ENCODE measurements around the gene TPRG1L. TPM values are rescaled to one million over a fixed set of nuclear protein-coding genes. Genes with fewer than 3 reads are reported as not detected.
A peak's percentile ranks its signal among the peaks of the same experiment; 100 is the strongest.
"Not testable (repeated sequence)": the region's sequence is repeated elsewhere in the genome, so short reads cannot be mapped to it uniquely, and the experiment has no call there.

TPRG1L gene
- total RNA-seq, 1 experiment from 2014 or later, result 8.5 TPM

DNA sequence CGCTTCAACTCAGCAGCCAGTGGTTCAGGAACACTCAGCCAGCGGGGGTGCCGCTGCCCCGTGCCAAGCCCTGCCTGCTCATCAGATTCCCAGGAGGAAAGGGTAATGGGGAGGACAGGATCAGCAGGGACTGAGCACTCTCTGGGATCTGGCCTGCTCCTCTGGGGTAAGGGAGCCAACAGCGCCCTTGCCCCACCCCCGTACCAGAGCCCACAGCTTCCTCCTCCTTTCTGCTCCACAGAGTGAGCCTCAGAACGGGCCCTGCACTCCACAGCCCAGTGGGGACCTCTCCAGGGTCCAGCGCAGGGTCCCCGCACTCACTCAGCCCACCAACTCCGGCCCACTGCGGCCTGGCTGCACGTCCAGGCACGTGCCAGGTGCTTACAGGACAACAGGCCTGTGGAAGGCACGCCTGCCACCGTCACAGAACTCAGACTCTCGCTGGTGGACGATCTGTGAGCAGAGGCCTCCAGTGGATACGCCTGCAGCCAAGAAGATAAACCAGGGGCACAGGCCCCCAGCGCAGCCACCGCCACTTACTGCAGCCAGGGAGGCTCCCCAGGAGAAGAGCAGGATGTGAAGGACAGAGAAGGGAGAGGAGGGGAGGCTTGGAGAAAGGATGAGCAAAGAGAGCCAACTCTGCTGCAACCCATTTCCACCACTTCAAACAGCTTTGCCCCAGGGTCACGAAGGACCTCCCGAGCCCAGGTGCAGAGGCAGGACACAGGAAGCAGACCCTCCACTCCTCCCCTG is 15.6 kb upstream of the TPRG1L start:
- DNase-seq (ENCODE audit: low read depth), result no peak

DNA sequence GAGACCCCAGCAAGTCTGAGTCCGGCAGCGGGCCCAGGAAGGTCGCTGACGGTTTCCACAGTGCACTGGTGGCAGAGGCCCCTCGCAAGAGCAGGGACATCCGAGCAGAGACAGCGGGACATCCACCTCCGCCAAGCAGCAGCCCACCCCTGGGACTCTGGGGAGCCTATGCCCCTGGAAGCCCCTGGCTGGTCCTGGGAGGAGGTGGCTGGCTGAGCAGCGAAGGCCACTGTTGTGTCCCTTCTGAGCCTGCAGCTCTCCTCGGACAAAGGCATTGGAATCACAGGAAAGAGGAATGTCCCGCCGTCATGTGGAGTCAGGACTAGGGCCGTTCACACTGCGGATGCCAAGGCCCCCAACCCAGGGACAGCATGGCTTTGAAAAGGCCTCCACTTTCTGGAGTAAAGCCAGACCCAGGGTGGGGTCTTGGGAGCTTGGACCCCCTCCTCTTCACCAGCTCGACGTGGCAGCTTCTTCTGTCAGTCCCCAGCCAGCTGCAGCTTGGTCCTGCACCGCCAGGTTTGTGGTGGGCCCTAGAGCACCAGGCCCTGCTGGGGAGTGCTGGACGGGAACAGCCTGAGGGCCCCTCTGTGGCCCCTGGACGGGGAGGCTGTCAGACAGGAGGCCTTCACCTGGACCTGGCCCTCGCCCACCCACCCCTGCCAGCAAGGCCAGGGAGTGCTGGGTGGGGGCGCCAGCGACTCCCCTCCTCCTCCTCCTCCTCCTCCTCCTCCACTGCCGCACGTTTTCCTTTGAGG is 14.9 kb upstream of the TPRG1L start:
- no peak for DNase-seq (ENCODE audit: low read depth)

DNA sequence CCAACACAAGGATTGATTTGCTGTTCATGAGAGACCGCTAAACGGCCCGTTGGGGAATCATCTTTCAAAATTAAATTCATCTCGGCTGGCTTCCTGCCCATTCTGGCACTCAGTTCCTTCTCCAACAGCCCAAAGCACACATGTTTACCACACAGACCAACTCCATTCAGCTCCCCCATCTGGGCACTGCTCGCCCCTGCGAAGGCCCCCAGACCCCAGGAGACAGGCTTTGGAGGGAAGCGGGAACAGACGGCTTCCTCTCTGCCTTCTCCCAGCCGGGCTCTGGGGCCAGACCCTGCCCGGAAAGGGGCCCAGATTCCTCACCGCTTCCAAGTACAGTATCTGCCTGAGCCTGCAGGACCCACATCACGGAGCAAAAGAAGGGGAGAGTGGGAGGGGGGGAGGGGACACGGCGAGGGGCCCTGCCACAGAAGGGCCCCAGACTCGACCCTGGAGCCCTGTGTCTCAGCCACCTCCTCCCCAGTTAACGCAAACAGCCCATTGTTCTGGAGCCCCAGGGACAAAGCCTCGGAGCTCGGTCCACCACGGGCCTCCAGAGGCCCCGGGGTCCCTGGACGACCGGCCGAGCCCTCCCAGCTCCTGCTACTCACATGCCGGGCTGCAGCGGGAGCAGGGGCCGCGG is 14.2 kb upstream of the TPRG1L start:
- peak; percentile 42 for DNase-seq (ENCODE audit: low read depth)

DNA sequence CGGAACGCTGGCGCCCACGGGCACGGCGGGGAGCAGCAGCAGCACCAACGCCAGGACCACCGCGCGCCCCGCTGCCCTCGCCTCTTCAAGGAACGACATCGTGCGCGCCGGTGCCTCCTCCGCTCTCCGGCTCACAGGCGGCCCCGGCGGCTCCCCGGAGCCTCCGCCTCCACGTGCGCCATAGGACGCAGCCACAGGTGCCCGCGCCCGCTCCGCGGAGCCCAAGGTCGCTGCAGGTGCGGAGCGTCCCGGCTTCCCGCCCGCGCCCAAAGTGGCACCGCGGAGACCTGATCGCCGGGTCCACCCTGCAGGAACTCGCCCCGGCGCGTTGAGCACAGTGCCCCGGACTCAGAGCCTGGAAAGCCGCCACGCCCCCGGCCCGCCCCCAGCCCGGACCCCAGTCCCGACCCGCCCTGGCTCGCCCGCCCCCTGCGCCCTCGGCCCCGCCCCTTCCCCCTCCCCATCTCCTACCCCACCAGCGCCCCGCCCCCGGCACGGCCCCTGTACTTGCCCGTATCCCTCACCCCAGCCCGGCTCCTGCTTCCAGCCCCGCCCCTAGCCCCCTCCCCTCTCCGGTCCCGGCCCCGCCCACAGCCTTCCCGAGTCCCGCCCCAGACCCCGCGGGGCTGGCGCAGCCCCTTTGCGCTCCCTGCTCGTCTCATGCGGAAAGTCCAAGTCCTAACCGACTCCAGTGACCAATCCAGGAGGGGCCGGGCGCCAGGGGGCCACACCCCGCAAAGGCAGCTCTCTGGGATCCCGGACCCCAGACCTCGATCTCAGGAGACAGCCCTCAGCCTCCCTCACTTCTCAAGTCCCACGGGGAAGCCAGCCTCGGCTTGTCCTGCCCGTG is 13.4 kb upstream of the TPRG1L start, which contains the start of gene MEGF6:
MEGF6 (minus strand) TSS at position 339 of the 850 bp plus-strand sequence; CDS start at position 99, 240 bp downstream.
- DNase-seq (ENCODE audit: low read depth), result peak; percentile 83

DNA sequence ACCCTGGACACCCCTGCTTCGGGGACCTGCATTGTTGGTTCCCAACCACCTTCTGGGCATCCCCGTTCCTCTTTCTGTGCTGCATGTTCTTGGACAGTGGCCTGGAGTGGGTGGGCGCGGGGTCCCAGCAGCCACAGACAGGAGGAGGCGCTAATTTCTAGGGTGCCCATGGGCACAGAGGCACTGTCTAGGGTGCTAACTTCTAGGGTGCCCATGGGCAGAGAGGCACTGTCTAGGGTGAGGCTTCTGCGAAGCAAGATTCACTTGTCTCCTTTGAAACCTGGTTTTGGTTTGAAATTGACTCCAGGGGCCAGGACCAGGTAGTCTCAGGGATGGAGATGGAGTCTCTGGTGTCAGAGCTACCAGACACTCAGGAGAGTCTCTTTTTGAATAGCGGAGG is 12.7 kb upstream of the TPRG1L start:
- no peak for DNase-seq (ENCODE audit: low read depth)

DNA sequence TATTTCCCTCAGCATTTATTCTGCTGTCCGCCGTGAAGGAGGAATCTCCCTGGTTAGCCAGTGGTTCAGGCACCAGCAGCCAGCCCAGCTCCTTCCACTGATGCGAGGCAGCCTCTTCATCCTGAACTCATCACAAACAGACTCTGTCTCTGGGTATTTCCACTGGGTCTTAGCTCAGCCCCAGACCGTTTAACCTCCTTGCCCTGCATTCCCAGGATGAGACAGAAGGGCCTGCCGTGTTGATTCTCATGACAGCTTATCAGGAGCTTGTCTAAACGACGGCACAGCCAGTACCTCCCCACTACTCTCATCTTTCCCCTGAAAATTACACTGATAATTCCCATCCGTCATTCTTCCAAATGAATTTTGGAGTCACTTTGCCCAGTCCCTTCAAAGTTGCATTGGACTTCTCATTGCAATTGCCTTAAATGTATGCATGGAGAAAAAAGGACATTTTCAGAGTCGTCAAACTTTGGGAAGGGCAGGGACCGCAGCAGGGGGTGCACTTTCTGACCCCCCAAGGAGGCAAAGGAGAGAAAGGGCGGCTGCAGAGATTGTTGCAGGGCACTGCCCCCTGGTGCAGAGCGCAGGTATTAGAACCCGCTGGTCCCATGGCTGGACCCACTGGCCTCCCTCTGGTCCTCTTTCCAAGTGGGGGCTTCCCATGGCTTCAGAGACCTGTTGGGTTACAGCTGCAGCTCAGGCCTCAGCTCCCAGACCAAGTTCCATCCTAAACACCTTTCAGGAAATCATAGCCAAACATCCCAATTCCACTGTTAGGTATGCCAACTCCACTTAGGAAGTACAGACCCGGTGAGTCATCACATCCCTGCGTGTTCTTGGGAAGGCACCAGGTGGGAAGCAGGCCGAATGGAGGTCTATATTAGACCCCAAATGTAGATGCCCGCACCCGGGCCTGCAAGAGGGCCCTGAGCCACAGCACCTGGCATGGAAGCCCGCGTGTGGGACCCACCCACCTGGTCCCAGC is 9.8 kb upstream of the TPRG1L start:
- DNase-seq (ENCODE audit: low read depth), result peak; percentile 45

DNA sequence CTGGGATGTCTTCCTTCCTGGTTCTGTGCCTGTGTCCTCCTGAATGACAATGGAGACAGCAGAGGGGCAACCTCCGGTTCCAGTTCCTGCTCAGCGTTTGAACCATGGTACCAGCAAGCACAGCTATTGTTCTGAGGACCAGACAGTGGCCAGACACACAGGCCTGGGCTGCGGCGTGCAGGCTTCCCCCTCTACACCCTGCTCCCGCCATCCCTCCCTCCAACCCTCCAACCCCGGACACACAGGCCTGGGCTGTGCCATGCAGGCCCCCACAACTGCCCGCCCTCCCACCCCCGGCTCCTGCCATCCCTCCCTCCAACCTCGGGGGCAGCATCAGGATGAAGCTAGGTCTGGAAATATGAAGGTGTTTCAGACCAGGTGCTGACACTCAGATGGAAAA is 8.0 kb upstream of the TPRG1L start:
- no peak for DNase-seq (ENCODE audit: low read depth)

DNA sequence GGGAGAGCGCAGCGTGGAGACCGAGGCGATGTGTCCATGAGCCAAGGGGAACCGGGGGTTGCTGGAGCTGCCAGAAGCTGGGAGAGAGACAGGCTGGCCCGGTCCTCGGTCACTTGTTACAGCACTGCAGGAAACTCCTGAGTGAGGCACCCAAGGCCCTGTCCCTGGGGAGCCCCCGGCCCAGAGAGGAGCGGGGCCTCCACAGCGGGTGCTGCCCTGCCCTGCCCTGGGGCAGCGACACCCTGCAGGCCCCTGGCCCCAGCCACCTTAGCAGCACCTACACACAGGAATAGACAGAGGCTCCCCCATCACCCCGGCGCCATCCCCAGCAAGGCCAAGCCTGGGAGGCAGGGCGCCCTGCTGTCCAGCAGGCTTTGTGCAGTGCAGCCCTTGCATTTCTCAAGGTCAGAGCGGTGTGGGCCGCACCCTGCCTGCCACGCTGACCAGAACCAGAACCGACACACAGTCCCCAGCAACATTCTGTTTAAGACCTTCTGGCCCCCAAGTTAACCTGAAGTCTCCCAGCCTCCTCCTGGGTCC is 6.9 kb upstream of the TPRG1L start:
- no peak for DNase-seq (ENCODE audit: low read depth)

DNA sequence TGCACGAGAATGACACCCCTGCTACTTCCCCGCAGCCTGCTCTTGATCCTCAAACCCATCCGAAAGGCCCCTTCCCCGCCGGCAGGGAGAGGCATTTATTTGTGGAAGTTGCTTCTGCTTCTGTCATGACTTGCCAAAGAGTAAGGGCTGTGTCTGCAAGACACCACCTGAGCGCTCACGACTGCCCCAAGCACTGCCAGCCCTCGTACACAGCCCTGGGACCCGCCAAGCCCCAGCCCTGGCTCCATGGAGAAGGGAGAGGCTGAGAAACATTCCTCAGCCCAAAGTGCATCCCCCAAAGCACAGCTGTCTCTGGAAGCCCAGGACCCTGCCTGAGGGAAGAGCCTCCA is 6.3 kb upstream of the TPRG1L start:
- DNase-seq (ENCODE audit: low read depth), result no peak

DNA sequence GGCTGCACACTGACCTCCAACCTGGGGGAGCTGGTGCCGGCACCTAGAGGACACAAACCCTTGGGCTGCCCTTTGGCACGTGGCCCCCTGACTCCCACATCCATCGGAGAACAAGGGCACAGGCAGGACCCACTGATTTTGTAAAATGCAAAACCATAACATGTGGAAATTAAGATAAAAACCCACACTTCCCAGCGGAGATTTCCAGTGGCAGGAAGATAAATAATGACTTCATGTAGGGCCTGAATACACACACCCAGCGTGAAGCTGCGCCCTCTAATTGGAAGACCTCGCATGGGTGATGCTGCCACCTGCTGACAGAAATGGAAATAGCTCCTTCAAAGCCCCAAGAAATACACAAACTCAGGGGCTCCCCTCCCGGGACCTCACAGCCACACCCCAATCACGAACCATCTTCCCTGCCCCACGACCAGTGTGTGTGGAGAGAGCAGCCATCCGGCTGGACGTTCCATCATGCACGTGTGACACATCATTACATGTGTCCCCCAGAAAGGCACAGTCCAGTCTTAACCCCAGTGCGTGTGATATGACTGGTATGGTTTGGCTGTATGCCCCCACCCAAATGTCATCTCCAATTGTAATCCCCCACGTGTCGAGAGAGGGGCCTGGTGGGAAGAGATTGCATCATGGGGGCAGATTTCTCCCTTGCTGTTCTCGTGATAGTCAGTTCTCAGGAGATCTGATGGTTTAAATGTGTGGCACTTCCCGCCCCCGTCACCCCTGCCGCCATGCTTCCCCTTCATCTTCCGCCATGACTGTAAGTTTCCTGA is 5.7 kb upstream of the TPRG1L start:
- DNase-seq (ENCODE audit: low read depth), result peak; percentile 78

DNA sequence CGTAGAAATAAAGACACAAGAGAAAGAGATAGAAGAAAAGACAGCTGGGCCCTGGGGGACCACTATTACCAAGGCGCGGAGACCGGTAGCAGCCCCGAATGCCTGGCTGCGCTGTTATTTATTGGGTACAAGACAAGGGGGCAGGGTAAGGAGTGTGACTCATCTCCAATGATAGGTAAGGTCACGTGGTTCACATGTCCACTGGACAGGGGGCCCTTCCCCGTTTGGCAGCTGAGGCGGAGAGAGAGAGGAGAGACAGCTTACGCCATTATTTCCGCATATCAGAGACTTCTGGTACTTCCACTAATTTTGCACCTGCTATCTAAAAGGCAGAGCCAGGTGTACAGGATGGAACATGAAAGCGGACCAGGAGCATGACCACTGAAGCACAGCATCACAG is 4.1 kb upstream of the TPRG1L start:
- DNase-seq (ENCODE audit: low read depth), result no peak

DNA sequence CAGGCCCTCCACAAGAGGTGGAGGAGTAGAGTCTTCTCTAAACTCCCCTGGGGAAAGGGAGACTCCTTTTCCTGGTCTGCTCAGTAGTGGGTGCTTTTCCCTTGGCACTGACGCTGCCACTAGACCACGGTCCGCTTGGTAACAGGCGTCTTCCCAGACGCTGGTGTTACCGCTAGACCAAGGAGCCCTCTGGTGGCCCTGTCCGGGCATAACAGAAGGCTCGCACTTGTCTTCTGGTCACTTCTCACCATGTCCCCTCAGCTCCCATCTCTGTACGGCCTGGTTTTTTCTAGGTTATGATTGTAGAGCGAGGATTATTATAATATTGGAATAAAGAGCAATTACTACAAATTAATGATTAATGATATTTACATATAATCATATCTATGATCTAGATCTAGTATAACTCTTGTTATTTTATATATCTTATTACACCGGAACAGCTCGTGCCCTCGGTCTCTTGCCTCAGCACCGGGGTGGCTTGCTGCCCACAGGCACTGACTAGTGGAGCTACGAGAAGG is 3.6 kb upstream of the TPRG1L start:
- peak; percentile 58 for DNase-seq (ENCODE audit: low read depth)

DNA sequence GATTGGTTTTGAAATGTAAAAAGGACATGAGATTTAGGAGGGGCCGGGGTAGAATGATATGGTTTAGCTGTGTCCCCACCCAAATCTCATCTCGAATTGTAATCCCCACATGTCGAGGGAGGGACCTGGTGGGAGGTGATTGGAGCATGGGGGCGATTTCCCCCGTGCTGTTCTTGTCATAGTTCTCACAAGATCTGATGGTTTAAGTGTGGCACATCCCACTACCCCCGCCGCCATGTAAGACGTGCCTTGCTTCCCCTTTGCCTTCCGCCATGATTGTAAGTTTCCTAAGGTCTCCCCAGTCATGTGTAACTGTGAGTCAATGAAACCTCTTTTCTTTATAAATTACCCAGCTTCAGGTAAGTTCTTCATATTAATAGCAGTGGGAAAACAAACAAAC is 2.7 kb upstream of the TPRG1L start:
- not testable (repeated sequence) for DNase-seq (ENCODE audit: low read depth)

DNA sequence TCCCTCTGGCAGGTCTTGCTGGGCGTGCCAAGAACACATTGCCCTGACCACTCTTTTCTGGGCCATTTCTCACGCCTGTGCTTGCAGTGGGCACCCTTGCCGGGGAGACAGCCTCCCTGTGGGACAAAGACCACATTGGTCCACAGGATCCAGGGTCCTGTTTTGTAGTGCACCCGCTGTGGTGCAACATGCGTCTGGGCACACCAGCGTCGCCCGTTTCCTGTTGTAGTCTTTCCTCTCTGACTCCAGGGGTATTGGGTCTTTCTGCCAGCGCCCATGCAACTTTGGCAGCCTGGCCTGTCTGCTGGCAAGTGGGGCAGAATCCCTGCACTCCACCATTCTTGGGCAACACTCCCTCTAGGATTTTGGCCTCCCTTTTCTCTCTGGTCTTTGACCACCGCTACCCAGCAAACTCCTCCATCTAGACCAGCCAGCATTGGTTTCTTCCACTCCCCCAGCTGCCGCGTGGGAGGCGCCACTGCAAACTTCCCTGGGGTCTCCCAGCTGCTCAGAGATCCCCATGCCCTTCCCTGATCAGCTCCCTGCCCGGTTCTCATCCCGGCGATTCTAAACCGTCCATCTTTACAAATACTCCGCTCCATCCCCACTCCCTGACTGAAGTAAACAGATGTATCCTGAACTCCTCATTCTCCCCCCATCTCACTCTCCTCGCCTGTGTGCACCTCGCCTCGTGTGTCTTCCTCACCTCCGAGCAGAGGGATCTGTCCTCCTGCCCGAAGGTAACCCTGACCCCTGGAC is 1.2 kb upstream of the TPRG1L start:
- DNase-seq (ENCODE audit: low read depth), result no peak

DNA sequence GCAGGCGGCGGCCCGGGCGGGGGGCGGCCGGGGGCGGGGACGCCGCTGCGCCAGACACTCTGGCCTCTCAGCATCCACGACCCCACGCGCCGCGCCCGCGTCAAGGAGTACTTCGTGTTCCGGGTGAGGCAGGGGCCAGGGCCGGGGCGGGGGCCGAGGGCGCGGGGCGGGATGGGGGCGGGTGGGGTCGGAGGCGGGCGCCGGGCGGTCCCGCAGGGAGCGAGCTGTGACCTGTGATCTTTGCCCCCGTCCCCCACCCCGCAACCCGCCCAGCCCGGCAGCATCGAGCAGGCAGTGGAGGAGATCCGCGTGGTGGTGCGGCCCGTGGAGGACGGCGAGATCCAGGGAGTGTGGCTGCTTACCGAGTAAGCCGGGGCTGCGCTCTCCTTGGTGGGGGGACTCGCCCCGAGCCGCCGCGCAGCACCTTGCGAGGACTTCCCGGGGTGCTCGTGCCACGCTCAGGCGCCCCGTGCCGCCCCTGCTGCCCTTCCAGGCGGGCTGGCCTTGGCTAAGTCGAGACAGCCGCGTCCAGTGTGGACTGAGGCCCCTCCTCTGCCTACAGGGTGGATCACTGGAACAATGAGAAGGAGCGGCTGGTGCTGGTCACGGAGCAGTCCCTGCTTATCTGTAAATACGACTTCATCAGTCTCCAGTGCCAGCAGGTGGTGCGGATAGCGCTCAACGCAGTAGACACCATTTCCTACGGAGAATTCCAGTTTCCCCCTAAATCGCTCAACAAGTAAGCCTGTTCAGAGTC is 514 bp downstream of the TPRG1L start:
- no peak for DNase-seq (ENCODE audit: low read depth)

DNA sequence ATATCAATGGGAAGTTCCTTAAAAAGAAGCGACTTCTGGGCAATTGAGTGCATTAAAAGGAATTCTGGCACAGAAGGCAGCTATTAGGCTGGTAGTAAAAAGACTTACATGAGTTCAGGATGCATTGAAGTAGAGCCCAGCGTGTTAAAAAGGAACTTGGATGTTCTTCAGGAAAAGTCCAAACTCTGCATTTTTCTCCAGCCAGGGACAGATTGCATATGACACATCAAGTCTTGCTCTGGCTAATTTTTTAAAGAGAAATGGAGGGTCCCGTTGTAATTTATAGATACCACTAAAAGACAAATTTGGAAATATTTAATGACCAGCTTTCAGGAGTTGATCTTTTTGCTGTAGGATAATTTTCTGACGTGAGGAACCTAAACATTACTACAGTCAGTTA is 1.2 kb downstream of the TPRG1L start:
- no peak for DNase-seq (ENCODE audit: low read depth)

DNA sequence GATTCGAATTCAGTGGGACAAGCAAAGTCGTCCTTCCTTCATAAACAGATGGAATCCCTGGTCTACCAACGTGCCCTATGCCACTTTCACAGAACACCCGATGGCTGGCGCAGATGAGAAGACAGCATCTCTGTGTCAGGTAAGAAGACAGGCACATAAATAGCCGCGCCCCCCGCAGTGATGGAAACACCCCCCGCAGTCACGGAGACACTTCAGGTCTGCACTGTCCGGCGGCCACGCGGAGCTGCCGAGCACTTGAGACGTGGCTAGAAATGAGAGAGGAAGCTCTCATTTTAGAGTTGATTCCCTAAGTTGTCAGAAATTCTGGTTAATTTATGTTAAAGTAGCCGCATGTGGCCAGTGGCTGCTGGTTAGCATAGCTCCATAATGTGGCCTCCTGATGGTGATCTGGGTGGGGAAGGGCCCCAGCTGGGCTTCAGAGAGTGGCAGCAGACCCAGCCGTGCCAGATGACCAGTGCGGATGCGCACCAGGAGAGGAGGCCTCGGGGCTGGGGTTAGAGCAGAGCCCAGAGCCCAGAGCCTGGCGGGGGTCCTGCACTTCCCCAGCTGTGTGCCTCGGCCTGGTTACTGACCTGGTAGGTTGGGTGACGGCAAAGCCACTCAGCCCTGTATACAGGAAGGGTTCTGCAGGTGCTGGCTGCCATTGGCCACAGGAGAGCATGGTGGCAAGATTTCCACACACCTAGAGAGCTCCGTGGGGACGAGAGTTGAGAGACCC is 2.9 kb downstream of the TPRG1L start:
- DNase-seq (ENCODE audit: low read depth), result no peak
